PFSK-1 (cell line): Measurements from ENCODE around the gene LRRC2.

Experiments
- FOXP2 ChIP-seq: optimal IDR thresholded peaks from 2 replicates; pipeline ENCODE3; 2011; ENCODE audit warnings: borderline replicate concordance, control low read depth, inconsistent platforms; ENCODE audit not compliant: insufficient read depth; ENCODE audit errors: extremely low read length, extremely low read depth
- POLR2AphosphoS5 ChIP-seq: IDR thresholded peaks from 2 replicates; pipeline ENCODE4 v1.6.1; 2012; ENCODE audit warnings: low read depth, mild to moderate bottlenecking, control low read depth, low read length, moderate library complexity
- SIN3A ChIP-seq: IDR thresholded peaks from 2 replicates; pipeline ENCODE4 v1.6.1; 2012; ENCODE audit warnings: mild to moderate bottlenecking, low read length, moderate library complexity, borderline replicate concordance; ENCODE audit not compliant: insufficient read depth
- TAF1 ChIP-seq: IDR thresholded peaks from 2 replicates; pipeline ENCODE4 v1.6.1; 2012; ENCODE audit warnings: low read length, control low read depth, borderline replicate concordance; ENCODE audit not compliant: insufficient read depth
- TF ChIP-seq, protein P1 (sequence below), 2 experiments: IDR thresholded peaks; 2 replicates each; pipeline versions ENCODE4 v1.6.1 to v1.8.0; 2011 to 2012; ENCODE audit warnings: low read depth in 2 of 2, low read length in 2 of 2, control low read depth in 1 of 2, inconsistent platforms in 1 of 2, mild to moderate bottlenecking in 1 of 2, moderate library complexity in 1 of 2; ENCODE audit not compliant: insufficient read depth in 1 of 2

LRRC2 gene

DNA sequence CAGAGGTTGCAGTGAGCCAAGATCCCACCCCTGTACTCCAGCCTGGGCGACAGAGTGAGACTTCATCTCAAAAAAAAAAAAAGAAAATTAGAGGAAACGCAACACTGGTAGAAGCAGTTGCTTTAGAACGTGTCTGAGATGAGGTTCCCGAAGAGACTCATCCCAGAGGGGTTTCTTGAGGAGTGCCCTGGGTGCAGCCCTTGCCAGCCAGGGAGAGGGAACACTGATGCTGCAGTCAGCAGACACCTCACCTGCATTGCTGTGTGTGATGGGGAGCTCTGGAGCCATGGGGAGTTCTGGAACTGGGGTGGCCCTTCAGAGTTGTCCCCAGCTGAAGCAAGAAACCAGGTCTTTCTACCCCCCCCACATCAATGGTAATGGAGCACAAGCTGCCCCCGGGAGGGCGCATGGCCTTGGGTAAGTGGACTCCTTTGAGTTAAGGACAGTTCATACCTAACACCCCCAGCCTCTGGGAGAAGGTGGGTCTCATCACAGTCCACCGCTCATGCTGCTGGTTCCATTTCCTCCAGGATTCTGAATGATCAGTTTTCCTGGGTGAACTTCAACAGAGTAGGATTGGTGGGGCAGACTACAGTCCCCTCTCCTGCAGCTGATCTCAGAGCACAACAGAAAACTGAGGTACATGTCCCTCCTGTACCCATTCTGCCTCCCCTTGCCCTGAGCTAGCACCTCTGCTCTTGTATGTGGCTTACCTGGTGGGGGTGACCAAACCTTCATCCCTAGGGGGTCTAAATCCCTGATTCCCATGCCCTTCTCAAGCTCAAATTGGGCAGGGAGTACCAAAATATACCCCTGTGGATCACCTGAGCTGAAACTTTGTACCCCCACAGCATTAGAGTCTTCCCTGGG is 18.7 kb upstream of the LRRC2 start:
- TF ChIP-seq, protein P1, sequence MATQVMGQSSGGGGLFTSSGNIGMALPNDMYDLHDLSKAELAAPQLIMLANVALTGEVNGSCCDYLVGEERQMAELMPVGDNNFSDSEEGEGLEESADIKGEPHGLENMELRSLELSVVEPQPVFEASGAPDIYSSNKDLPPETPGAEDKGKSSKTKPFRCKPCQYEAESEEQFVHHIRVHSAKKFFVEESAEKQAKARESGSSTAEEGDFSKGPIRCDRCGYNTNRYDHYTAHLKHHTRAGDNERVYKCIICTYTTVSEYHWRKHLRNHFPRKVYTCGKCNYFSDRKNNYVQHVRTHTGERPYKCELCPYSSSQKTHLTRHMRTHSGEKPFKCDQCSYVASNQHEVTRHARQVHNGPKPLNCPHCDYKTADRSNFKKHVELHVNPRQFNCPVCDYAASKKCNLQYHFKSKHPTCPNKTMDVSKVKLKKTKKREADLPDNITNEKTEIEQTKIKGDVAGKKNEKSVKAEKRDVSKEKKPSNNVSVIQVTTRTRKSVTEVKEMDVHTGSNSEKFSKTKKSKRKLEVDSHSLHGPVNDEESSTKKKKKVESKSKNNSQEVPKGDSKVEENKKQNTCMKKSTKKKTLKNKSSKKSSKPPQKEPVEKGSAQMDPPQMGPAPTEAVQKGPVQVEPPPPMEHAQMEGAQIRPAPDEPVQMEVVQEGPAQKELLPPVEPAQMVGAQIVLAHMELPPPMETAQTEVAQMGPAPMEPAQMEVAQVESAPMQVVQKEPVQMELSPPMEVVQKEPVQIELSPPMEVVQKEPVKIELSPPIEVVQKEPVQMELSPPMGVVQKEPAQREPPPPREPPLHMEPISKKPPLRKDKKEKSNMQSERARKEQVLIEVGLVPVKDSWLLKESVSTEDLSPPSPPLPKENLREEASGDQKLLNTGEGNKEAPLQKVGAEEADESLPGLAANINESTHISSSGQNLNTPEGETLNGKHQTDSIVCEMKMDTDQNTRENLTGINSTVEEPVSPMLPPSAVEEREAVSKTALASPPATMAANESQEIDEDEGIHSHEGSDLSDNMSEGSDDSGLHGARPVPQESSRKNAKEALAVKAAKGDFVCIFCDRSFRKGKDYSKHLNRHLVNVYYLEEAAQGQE (IDR thresholded peaks at IDR 0.05; ENCODE audit: insufficient read depth in 1 of 2, low read depth in 2 of 2, low read length in 2 of 2) = no peak
- TF ChIP-seq TAF1 (no peak), SIN3A (no peak), POLR2AphosphoS5 (no peak), FOXP2 (no peak)

GRCh38 chr3:46580675-46581074 is 14.6 kb upstream of the LRRC2 start:
- TF ChIP-seq POLR2AphosphoS5 (no peak), FOXP2 (no peak), SIN3A (no peak), TAF1 (no peak)
- TF ChIP-seq, protein P1 (IDR thresholded peaks at IDR 0.05; ENCODE audit: insufficient read depth in 1 of 2, low read depth in 2 of 2, low read length in 2 of 2) = no peak

GRCh38 chr3:46579756-46580286 is 13.7 kb upstream of the LRRC2 start:
- TF ChIP-seq FOXP2 (no peak), SIN3A (no peak), POLR2AphosphoS5 (no peak), TAF1 (no peak)
- TF ChIP-seq, protein P1 (IDR thresholded peaks at IDR 0.05; ENCODE audit: insufficient read depth in 1 of 2, low read depth in 2 of 2, low read length in 2 of 2) = no peak

DNA sequence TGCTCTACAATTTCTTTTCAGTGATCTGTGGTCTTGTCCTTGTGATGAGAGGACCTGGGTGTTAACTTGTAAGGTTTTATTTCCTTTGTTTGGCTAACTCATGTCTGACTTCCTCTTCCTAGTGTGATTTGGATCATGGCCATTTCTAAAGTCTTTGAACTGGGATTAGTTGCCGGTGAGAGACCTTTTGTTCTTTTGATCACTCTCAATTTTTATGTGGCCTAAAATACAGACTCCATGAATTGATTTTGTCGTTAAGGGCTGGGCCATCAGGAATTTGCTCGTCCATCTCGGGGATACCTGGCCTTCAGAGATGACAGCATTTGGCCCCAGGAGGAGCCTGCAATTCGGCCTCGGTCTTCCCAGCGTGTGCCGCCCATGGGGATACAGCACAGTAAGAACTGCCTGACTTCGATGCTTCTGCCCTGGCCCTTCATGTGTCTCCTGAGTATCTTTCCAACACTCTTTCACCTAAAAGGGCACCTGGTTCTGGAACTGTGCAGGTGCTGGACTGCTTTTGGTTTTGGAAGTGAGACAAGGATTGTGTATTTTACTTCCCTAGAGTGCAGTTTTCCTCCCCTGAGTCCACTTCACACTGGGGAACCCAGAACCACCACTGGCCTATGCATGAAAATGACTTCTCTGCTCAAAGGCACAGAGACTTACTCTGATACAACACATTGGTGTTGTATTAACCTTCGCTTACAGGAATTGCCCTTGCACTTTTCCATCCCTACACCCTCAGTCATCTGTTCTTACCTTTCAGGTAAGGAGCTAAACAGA is 13.1 kb upstream of the LRRC2 start:
- TF ChIP-seq FOXP2 = no peak

DNA sequence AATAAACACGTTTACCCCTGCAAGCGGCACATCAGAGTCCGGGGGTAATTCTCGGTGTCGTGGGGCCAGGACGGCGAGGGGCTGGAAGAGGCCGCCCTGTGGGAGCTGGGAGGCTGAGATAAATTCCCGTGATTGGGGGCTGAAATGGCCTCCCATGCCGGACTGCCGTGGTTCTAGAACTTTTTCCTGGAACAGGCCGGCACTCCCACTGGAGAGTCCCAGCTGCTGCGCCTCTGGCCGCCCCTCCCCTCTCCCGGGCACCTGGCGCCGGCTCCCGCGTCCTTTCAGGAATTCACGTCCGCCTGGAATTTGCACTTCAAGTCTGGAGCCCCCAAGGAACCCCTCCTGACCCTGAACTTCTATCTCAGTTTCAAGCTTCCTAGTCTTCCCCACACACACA is 10.8 kb upstream of the LRRC2 start:
- TF ChIP-seq POLR2AphosphoS5 (no peak), TAF1 (no peak), FOXP2 (no peak), SIN3A (no peak)
- TF ChIP-seq, protein P1 (IDR thresholded peaks at IDR 0.05; ENCODE audit: insufficient read depth in 1 of 2, low read depth in 2 of 2, low read length in 2 of 2) = no peak
